ENCODE results near the gene SLC10A7.

DNA sequence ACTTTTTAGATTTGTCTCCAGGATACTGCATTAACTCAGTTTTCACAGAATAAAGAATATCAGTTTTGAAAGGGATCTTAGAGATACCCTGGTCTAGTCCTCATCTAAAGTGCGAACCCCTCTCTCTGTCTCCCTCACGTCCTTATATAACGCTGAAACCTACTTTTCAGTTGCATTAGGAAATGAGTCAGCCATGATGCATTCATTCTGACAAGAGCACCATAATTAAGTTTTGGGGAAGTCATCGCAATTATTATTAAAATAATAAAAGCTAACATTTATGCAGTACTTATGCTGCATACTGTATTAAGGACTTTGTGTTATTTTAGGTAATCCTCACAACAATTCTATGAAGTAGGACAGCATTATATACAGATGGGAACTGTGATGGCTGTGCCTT is 191.3 kb downstream of the SLC10A7 start:
- TF ChIP-seq, protein P1, sequence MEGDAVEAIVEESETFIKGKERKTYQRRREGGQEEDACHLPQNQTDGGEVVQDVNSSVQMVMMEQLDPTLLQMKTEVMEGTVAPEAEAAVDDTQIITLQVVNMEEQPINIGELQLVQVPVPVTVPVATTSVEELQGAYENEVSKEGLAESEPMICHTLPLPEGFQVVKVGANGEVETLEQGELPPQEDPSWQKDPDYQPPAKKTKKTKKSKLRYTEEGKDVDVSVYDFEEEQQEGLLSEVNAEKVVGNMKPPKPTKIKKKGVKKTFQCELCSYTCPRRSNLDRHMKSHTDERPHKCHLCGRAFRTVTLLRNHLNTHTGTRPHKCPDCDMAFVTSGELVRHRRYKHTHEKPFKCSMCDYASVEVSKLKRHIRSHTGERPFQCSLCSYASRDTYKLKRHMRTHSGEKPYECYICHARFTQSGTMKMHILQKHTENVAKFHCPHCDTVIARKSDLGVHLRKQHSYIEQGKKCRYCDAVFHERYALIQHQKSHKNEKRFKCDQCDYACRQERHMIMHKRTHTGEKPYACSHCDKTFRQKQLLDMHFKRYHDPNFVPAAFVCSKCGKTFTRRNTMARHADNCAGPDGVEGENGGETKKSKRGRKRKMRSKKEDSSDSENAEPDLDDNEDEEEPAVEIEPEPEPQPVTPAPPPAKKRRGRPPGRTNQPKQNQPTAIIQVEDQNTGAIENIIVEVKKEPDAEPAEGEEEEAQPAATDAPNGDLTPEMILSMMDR (IDR thresholded peaks at IDR 0.05; ENCODE audit: insufficient read depth, low read length, poor library complexity, severe bottlenecking): no peak
- no peak for TF ChIP-seq EZH2phosphoT487 (conservative IDR thresholded peaks at IDR 0.05; ENCODE audit: low read length)

All from SU-DHL-6 (cell line).